Renal cortex interstitium (tissue), 11 donors: ENCODE results near the gene RHOBTB3. TPM values are rescaled to one million over a fixed set of nuclear protein-coding genes. Genes with fewer than 3 reads are reported as not detected.

ENCODE experiments used
- DNase-seq, 11 donors: peaks; one replicate each; pipeline ENCODE4 v3.0.0-alpha.2; 2013; ENCODE audit warnings: low read depth in 9 of 11, low spot score in 4 of 11; ENCODE audit errors: extremely low read depth in 1 of 11
- polyA plus RNA-seq, 3 donors: library from polyadenylated mRNA; unstranded; fragments of 120-200 nt; gene quantifications; one replicate each; pipeline ENCODE4 v1.2.1, GENCODE V29; 2013; ENCODE audit not compliant: insufficient read length in 3 of 3

Gene RHOBTB3
- polyA plus RNA-seq, 3 donors, result 75.0 to 86.6 (median 81.5) TPM

DNA sequence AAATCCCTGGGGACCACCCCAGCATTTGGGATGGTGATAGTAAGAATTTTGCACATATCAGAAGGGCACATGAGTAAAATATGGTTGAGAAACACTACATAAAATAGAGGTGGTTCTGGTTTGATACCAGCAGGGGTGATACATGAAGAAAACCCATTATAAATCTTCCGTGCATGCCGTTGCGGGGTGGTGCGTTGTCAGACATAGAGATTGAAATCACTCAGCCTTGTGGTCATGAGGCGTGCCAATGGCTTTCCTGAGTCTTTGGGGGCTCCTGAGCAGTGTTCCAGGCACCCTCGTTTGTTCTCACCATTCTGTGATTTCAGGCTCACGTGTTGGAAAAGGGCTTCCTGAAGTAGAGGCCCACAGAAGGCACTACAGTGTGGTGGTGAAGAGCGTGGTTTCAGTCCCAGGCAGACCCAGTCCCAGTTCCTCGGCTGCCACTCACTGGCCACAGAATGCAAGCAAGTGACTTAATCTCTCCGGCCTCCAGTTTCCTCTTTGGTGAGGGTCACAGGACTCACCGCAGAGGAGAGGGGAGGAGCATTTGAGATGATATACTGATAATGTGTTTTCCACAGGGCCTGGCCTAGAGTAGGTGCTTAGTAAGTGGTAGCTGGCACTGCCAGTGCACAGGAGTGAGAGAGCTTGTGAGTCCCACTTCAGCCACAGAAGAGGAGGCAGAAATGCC, 111.9 kb downstream of the RHOBTB3 start:
- no peak for DNase-seq

DNA sequence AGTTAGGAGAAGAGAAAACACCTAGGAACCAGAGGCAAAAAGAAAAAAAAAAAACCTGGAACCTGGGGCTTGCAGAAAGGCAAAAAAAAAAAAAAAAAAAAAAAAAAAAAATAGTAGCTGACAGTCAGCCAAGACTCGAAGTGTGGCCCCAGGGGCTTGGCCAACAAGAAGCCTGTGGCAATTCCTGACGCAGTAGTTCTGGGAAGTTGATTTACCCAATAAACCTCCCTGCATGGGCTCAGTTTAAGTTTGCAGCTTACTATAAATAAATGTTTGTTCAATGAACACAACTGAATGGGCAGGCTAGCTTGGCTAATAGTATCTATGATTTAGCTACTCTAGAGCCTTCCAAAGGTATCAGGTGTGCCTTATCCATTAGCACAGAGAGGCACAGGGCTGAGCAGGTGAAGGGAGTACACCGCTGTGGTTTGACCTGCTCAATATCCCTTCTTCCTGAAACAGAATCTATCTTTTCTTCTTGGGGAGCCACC, 112.6 kb downstream of the RHOBTB3 start:
- DNase-seq, result no peak

DNA sequence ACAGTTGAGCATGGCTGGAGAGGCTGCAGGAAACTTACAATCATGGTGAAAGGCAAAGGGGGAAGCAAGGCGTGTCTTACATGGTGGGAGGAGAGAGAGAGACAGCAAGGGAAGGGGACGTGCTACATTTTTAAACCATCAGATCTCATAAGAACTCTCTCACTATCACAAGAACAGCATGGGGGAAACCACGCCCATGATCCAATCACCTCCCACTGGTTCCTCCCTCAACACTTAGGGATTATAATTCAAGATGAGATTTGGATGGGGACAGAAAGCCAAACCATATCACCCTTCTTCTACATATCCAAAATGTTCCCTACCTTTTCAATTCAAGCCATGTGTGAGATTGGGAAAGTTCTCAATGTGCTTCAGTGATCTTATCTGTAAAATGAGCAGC, 114.3 kb downstream of the RHOBTB3 start:
- DNase-seq, result no peak

Other genes with a start within 250 kb of the RHOBTB3 start
- gene SKIC3, start 176.4 kb upstream of the RHOBTB3 start, polyA plus RNA-seq, result 100 to 1,000 TPM in 1 of 3 donors, 10 to 100 TPM in 2; 75.9 to 103 (median 90.5) TPM
- gene ARSK, start 176.2 kb upstream of the RHOBTB3 start, polyA plus RNA-seq, result 10 to 100 TPM; 12.7 to 14.2 (median 13.9) TPM
- gene GPR150, start 111.2 kb upstream of the RHOBTB3 start, polyA plus RNA-seq, result under 1 TPM in 1 of 3 donors, not detected in 2; 0.06 TPM
- gene RFESD, start 84.6 kb upstream of the RHOBTB3 start, polyA plus RNA-seq, result 1 to 10 TPM; 4.1 to 5.8 (median 4.8) TPM
- gene SPATA9, start 48.3 kb upstream of the RHOBTB3 start, polyA plus RNA-seq, result 1 to 10 TPM; 1.2 to 1.7 (median 1.4) TPM
- 10 to 100 TPM; 63.7 to 67.4 (median 65.9) TPM for gene GLRX, start 91.4 kb downstream of the RHOBTB3 start, polyA plus RNA-seq
- 10 to 100 TPM in 2 of 3 donors, 1 to 10 TPM in 1; 9.7 to 17.0 (median 13.0) TPM for gene ELL2, start 230.5 kb downstream of the RHOBTB3 start, polyA plus RNA-seq